ENCODE measurements around the gene CABLES2. TPM values are rescaled to one million over a fixed set of nuclear protein-coding genes. Genes with fewer than 3 reads are reported as not detected.

CABLES2 gene
- total RNA-seq, 1 experiment from 2014 or later, result 8.9 TPM

DNA sequence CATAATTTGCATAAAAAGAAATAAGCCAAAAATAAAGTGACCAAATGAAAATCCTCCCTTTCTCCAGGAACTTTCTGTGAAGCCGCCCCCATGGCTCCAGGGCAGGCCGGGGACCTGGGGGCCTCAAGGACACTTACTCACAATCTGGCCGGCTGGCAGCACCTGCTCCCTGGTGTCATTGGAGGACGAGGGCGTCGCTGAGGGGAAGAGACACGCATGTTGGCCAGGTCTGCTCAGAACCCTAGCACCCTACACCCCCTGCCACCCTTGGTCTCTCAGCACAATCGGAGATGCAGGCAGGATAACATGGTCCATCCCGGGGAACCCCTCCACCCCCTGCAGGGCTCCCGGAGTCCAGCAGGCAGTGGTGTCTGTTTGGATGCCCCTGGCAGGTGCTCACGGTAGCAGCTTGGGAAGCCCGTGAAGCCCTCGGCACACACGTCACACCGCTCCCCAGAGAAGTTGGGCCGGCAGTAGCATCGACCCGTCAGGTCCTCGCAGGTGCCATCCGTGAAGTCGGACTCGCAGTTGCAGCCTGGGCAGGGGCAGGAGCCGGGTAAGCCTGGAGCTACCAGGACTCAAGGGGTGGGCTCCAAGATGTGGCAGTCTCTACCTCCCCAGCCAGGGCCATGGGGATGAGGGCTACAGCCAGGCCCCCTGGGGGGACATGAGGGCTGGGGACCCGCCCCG is 61.3 kb downstream of the CABLES2 start:
- CTCF ChIA-PET, result no interaction called here
- Histone ChIP-seq H3K4me3 (replicated peaks in 1 of 2; ENCODE audit: low read depth in 1 of 2, low read length in 2 of 2) (no peak overlapping the region), H3K9me3 (ENCODE audit: control insufficient read depth in 1 of 2, insufficient read depth in 1 of 2, low read depth in 1 of 2, low read length in 2 of 2) (no peaks in the 10 kb centered on the region), H2AFZ (ENCODE audit: low read depth, low read length, poor library complexity, severe bottlenecking) (no peak overlapping the region), H3K36me3 (ENCODE audit: control insufficient read depth in 1 of 2, insufficient read depth in 2 of 2, low read length in 2 of 2) (peaks cover 17 to 36% of the 10 kb centered on the region in 2 experiments; a peak in 3 of 4 replicates), H3K27ac (ENCODE audit: low read depth, low read length) (no peak overlapping the region), H4K20me1 (ENCODE audit: insufficient read depth) (no peaks in the 10 kb centered on the region; the same call in 1 of the 2 replicates), H3K79me2 (ENCODE audit: insufficient read depth, low read length) (peaks cover 5% of the 10 kb centered on the region; the same call in 1 of the 2 replicates), H3K9ac (ENCODE audit: low read length) (no peak overlapping the region), H3K4me1 (ENCODE audit: control insufficient read depth in 1 of 2, insufficient read depth in 2 of 2, low read length in 2 of 2) (peaks cover 10 to 12% of the 10 kb centered on the region in 2 experiments), H3K27me3 (ENCODE audit: insufficient read depth, low read length) (no peaks in the 10 kb centered on the region), H3K4me2 (ENCODE audit: low read length) (no peak overlapping the region), H3K9me2 (ENCODE audit: insufficient read depth) (no peaks in the 10 kb centered on the region)
- DNase-seq (ENCODE audit: low read depth, low spot score), result no peak
- ATAC-seq, result no peak
- intact Hi-C loops (cut with micrococcal nuclease), result no loop called here
- TF ChIP-seq JUND (IDR thresholded peaks at IDR 0.05), result no peak
- TF ChIP-seq EZH2phosphoT487 (IDR thresholded peaks at IDR 0.05; ENCODE audit: borderline replicate concordance), result no peak
- TF ChIP-seq ELF1 (IDR thresholded peaks at IDR 0.05; ENCODE audit: borderline replicate concordance, low read depth), result no peak
- TF ChIP-seq, protein P1, sequence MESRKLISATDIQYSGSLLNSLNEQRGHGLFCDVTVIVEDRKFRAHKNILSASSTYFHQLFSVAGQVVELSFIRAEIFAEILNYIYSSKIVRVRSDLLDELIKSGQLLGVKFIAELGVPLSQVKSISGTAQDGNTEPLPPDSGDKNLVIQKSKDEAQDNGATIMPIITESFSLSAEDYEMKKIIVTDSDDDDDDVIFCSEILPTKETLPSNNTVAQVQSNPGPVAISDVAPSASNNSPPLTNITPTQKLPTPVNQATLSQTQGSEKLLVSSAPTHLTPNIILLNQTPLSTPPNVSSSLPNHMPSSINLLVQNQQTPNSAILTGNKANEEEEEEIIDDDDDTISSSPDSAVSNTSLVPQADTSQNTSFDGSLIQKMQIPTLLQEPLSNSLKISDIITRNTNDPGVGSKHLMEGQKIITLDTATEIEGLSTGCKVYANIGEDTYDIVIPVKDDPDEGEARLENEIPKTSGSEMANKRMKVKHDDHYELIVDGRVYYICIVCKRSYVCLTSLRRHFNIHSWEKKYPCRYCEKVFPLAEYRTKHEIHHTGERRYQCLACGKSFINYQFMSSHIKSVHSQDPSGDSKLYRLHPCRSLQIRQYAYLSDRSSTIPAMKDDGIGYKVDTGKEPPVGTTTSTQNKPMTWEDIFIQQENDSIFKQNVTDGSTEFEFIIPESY (IDR thresholded peaks at IDR 0.05; ENCODE audit: extremely low read depth, insufficient replicate concordance, low read length), result no peak
- TF ChIP-seq, protein P2, sequence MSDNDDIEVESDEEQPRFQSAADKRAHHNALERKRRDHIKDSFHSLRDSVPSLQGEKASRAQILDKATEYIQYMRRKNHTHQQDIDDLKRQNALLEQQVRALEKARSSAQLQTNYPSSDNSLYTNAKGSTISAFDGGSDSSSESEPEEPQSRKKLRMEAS (IDR thresholded peaks at IDR 0.05), result no peak
- TF ChIP-seq ZNF274 (IDR thresholded peaks at IDR 0.05; ENCODE audit: low read depth, low read length), result no peak
- no peak for TF ChIP-seq POLR2AphosphoS5 (IDR thresholded peaks at IDR 0.05; ENCODE audit: low read depth, low read length)
- no peak for TF ChIP-seq ZFX (IDR thresholded peaks at IDR 0.05)
- no peak for TF ChIP-seq RAD21 (IDR thresholded peaks at IDR 0.05; ENCODE audit: low read depth)
- TF ChIP-seq SIN3A (IDR thresholded peaks at IDR 0.05; ENCODE audit: low read depth), result no peak
- TF ChIP-seq, protein P3, sequence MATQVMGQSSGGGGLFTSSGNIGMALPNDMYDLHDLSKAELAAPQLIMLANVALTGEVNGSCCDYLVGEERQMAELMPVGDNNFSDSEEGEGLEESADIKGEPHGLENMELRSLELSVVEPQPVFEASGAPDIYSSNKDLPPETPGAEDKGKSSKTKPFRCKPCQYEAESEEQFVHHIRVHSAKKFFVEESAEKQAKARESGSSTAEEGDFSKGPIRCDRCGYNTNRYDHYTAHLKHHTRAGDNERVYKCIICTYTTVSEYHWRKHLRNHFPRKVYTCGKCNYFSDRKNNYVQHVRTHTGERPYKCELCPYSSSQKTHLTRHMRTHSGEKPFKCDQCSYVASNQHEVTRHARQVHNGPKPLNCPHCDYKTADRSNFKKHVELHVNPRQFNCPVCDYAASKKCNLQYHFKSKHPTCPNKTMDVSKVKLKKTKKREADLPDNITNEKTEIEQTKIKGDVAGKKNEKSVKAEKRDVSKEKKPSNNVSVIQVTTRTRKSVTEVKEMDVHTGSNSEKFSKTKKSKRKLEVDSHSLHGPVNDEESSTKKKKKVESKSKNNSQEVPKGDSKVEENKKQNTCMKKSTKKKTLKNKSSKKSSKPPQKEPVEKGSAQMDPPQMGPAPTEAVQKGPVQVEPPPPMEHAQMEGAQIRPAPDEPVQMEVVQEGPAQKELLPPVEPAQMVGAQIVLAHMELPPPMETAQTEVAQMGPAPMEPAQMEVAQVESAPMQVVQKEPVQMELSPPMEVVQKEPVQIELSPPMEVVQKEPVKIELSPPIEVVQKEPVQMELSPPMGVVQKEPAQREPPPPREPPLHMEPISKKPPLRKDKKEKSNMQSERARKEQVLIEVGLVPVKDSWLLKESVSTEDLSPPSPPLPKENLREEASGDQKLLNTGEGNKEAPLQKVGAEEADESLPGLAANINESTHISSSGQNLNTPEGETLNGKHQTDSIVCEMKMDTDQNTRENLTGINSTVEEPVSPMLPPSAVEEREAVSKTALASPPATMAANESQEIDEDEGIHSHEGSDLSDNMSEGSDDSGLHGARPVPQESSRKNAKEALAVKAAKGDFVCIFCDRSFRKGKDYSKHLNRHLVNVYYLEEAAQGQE (IDR thresholded peaks at IDR 0.05; ENCODE audit: low read depth), result no peak
- no peak for TF ChIP-seq TCF7L2 (IDR thresholded peaks at IDR 0.05; ENCODE audit: borderline replicate concordance, extremely low read depth, insufficient read depth, insufficient read length)
- no peak for TF ChIP-seq CEBPB (IDR thresholded peaks at IDR 0.05; ENCODE audit: low read depth)
- TF ChIP-seq, protein P4, sequence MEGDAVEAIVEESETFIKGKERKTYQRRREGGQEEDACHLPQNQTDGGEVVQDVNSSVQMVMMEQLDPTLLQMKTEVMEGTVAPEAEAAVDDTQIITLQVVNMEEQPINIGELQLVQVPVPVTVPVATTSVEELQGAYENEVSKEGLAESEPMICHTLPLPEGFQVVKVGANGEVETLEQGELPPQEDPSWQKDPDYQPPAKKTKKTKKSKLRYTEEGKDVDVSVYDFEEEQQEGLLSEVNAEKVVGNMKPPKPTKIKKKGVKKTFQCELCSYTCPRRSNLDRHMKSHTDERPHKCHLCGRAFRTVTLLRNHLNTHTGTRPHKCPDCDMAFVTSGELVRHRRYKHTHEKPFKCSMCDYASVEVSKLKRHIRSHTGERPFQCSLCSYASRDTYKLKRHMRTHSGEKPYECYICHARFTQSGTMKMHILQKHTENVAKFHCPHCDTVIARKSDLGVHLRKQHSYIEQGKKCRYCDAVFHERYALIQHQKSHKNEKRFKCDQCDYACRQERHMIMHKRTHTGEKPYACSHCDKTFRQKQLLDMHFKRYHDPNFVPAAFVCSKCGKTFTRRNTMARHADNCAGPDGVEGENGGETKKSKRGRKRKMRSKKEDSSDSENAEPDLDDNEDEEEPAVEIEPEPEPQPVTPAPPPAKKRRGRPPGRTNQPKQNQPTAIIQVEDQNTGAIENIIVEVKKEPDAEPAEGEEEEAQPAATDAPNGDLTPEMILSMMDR (IDR thresholded peaks at IDR 0.05 in 2 of 3, conservative IDR thresholded peaks at IDR 0.05 in 1 of 3; ENCODE audit: borderline replicate concordance in 1 of 3, insufficient read depth in 1 of 3, low read depth in 2 of 3, low read length in 2 of 3), result no peak
- no peak for TF ChIP-seq EGR1 (IDR thresholded peaks at IDR 0.05; ENCODE audit: low read depth)
- TF ChIP-seq SP1 (IDR thresholded peaks at IDR 0.05; ENCODE audit: low read depth), result no peak
- POLR2A ChIA-PET, result no interaction called here
- no TSS peak for BruUV-seq (replicated peaks)
- RAD21 ChIA-PET (ENCODE audit: low non-redundant PET in 1 of 2, low total read pairs in 2 of 2, uncharacterized antibody in 2 of 2, unreplicated experiment in 2 of 2), result interaction anchor here in 1 of 2 experiments (0.7 kb wide), 1 partner anchor 44 kb away, joined by 4 read pairs; no protein-coding TSS in a partner anchor
